Endodermal cell (in vitro differentiated cells): ENCODE results near the gene LRMDA. TPM values are rescaled to one million over a fixed set of nuclear protein-coding genes. Genes with fewer than 3 reads are reported as not detected.

Experiments
- DNase-seq: peaks from one replicate; pipeline ENCODE4 v3.0.0-alpha.2; 2017
- H3K27ac ChIP-seq: 2 replicates; pipeline ENCODE4 v1.5.1; 2013; ENCODE audit warnings: mild to moderate bottlenecking, low read depth, low read length, moderate library complexity
- H3K27me3 ChIP-seq: 2 replicates; pipeline ENCODE4 v1.6.1; 2013; ENCODE audit warnings: mild to moderate bottlenecking, low read length, moderate library complexity; ENCODE audit not compliant: insufficient read depth, control insufficient read depth, poor library complexity, severe bottlenecking
- H3K36me3 ChIP-seq: 2 replicates; pipeline ENCODE4 v1.7.0; 2013; ENCODE audit warnings: mild to moderate bottlenecking, low read length, moderate library complexity; ENCODE audit not compliant: control insufficient read depth, insufficient read depth
- H3K4me1 ChIP-seq: one replicate; pipeline ENCODE4 v1.7.0; 2013; ENCODE audit warnings: low read length; ENCODE audit not compliant: control insufficient read depth, insufficient read depth
- H3K4me3 ChIP-seq: 2 replicates; pipeline ENCODE4 v1.5.1; 2013; ENCODE audit warnings: mild to moderate bottlenecking, low read length, moderate library complexity
- H3K9ac ChIP-seq: 2 replicates; pipeline ENCODE4 v1.6.1; 2013; ENCODE audit warnings: mild to moderate bottlenecking, low read length, moderate library complexity; ENCODE audit not compliant: poor library complexity, severe bottlenecking; ENCODE audit errors: extremely low read depth
- H3K9me3 ChIP-seq: 2 replicates; pipeline ENCODE4 v1.6.1; 2013; ENCODE audit warnings: mild to moderate bottlenecking, low read length, moderate library complexity; ENCODE audit not compliant: control insufficient read depth
- H3K27ac Mint-ChIP-seq: 2 replicates; pipeline ENCODE4 v1.8.0; 2020; ENCODE audit warnings: mixed read lengths
- H3K27me3 Mint-ChIP-seq: 2 replicates; pipeline ENCODE4 v1.8.0; 2021; ENCODE audit warnings: mild to moderate bottlenecking, mixed read lengths; ENCODE audit not compliant: insufficient read depth
- H3K36me3 Mint-ChIP-seq: 2 replicates; pipeline ENCODE4 v1.8.0; 2020; ENCODE audit warnings: low read depth, mixed read lengths
- H3K4me1 Mint-ChIP-seq: 2 replicates; pipeline ENCODE4 v1.8.0; 2020; ENCODE audit warnings: mixed read lengths
- H3K4me3 Mint-ChIP-seq: 2 replicates; pipeline ENCODE4 v1.8.0; 2020; ENCODE audit warnings: mild to moderate bottlenecking, moderate library complexity, mixed read lengths
- H3K9me3 Mint-ChIP-seq: 2 replicates; pipeline ENCODE4 v1.8.0; 2020; ENCODE audit warnings: mild to moderate bottlenecking, mixed read lengths
- CTCF ChIP-seq: fragments of 200-600 bp; sonication (generic); conservative IDR thresholded peaks from 2 replicates; pipeline ENCODE4 v1.5.0; 2021; ENCODE audit warnings: antibody characterized with exemption, mild to moderate bottlenecking
- WGBS, 2 experiments: methylation state at CpG; one replicate each; pipeline versions ENCODE4 v1.1.5 to v1.1.7; 2013; ENCODE audit warnings: missing lambda C conversion rate in 2 of 2, mixed read lengths in 1 of 2; ENCODE audit not compliant: insufficient coverage in 1 of 2, insufficient read length in 1 of 2; 5-methylcytosine and 5-hydroxymethylcytosine counted together
- total RNA-seq, 2 donors: library from RNA; stranded (reverse); fragmentation: NEBNext Ultra II Directional in 1 of 2; extraction: Animal tissue kit (Norgen Biotek cat#: 25700) in 1 of 2; gene quantifications; 2 replicates in 1 of 2; 3 replicates in 1 of 2; pipeline ENCODE4 v1.2.1, GENCODE V29; 2021

LRMDA gene
- total RNA-seq, 2 donors from 2014 or later: 1.7 to 5.1 TPM

- Histone ChIP-seq H3K27ac (no peak overlapping the region), H3K9me3 (no peaks in the 10 kb centered on the region)
- no peaks in the 10 kb centered on the region for H3K4me1 Mint-ChIP-seq
Measured at GRCh38 chr10:75498884-75499350, 67.5 kb downstream of the LRMDA start.

GRCh38 chr10:75499556-75500160 lies 68.2 kb downstream of the LRMDA start:
- no peak for TF ChIP-seq CTCF
- no peak overlapping the region for H3K4me3 ChIP-seq
- DNase-seq: no peak
- H3K9me3 ChIP-seq: no peaks in the 10 kb centered on the region
- H3K36me3 ChIP-seq: no peaks in the 10 kb centered on the region
- H3K27ac ChIP-seq: no peak overlapping the region
- H3K27me3 ChIP-seq: no peaks in the 10 kb centered on the region
- Mint-ChIP-seq H3K36me3 (no peaks in the 10 kb centered on the region), H3K4me1 (no peaks in the 10 kb centered on the region), H3K4me3 (no peak overlapping the region), H3K27ac (no peak overlapping the region), H3K9me3 (no peaks in the 10 kb centered on the region), H3K27me3 (peaks cover 25% of the 10 kb centered on the region)
- WGBS, 2 experiments: 91 to 100% methylated on average over 1 to 3 of the region's 4 CpGs
- no peak overlapping the region for H3K9ac ChIP-seq
- H3K4me1 ChIP-seq: no peaks in the 10 kb centered on the region

More at GRCh38 chr10:75498884-75499350, 67.5 kb downstream of the LRMDA start:
- 77 to 85% methylated on average over 3 to 5 of the region's 5 CpGs for WGBS, 2 experiments
- no peak overlapping the region for H3K9ac ChIP-seq
- no peak for TF ChIP-seq CTCF
- no peaks in the 10 kb centered on the region for H3K36me3 Mint-ChIP-seq
- no peak overlapping the region for H3K27ac Mint-ChIP-seq
- no peaks in the 10 kb centered on the region for H3K4me1 ChIP-seq
- H3K27me3 Mint-ChIP-seq: peaks cover 22% of the 10 kb centered on the region
- no peak overlapping the region for H3K4me3 Mint-ChIP-seq
- no peaks in the 10 kb centered on the region for H3K36me3 ChIP-seq
- DNase-seq: no peak
- no peak overlapping the region for H3K4me3 ChIP-seq
- H3K9me3 Mint-ChIP-seq: no peaks in the 10 kb centered on the region
- no peaks in the 10 kb centered on the region for H3K27me3 ChIP-seq

- no peak overlapping the region for H3K9ac ChIP-seq
- H3K4me1 ChIP-seq: no peaks in the 10 kb centered on the region
- H3K27ac ChIP-seq: no peak overlapping the region
- no peaks in the 10 kb centered on the region for H3K27me3 ChIP-seq
- H3K9me3 ChIP-seq: no peaks in the 10 kb centered on the region
- WGBS, 2 experiments: 97 to 100% methylated on average over 2 to 3 of the region's 3 CpGs
- no peaks in the 10 kb centered on the region for H3K36me3 Mint-ChIP-seq
- H3K4me3 ChIP-seq: no peak overlapping the region
- no peak for TF ChIP-seq CTCF
- H3K27ac Mint-ChIP-seq: no peak overlapping the region
- no peaks in the 10 kb centered on the region for H3K4me1 Mint-ChIP-seq
- no peak for DNase-seq
- H3K27me3 Mint-ChIP-seq: peaks cover 19% of the 10 kb centered on the region
- no peaks in the 10 kb centered on the region for H3K36me3 ChIP-seq
- H3K4me3 Mint-ChIP-seq: no peak overlapping the region
- no peaks in the 10 kb centered on the region for H3K9me3 Mint-ChIP-seq
Measured at GRCh38 chr10:75502389-75502788, 71.0 kb downstream of the LRMDA start.
